SK-N-SH treated with all-trans-retinoic acid at 6 μM for 48 hours (cell line): Measurements from ENCODE around the gene HTR2B.

Experiments
- POU6F1 ChIP-seq: fragments of 250-450 bp; sonication (Bioruptor Pico); IDR thresholded peaks from 2 replicates; pipeline ENCODE4 v1.8.0; 2021; ENCODE audit warnings: low read depth, mild to moderate bottlenecking, moderate library complexity, borderline replicate concordance
- ZFP30 ChIP-seq: fragments of 450-650 bp; formaldehyde crosslinking; IDR thresholded peaks from 2 replicates; pipeline ENCODE4 v1.5.0; 2022; ENCODE audit warnings: mild to moderate bottlenecking, moderate library complexity
- TF ChIP-seq, protein P1 (sequence below): fragments of 250-450 bp; sonication (Bioruptor Pico); IDR thresholded peaks from 2 replicates; pipeline ENCODE4 v1.5.1; 2020; ENCODE audit warnings: low read depth, mild to moderate bottlenecking, moderate library complexity
- TF ChIP-seq, protein P2 (sequence below): fragments of 250-450 bp; sonication (Bioruptor Pico); IDR thresholded peaks from 2 replicates; pipeline ENCODE4 v1.8.0; 2020; ENCODE audit warnings: mild to moderate bottlenecking, moderate library complexity, borderline replicate concordance

- TF ChIP-seq POU6F1 (CRISPR knock-in tag) (no peak), ZFP30 (no peak)
- TF ChIP-seq, protein P1, sequence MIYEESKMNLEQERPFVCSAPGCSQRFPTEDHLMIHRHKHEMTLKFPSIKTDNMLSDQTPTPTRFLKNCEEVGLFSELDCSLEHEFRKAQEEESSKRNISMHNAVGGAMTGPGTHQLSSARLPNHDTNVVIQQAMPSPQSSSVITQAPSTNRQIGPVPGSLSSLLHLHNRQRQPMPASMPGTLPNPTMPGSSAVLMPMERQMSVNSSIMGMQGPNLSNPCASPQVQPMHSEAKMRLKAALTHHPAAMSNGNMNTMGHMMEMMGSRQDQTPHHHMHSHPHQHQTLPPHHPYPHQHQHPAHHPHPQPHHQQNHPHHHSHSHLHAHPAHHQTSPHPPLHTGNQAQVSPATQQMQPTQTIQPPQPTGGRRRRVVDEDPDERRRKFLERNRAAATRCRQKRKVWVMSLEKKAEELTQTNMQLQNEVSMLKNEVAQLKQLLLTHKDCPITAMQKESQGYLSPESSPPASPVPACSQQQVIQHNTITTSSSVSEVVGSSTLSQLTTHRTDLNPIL (CRISPR knock-in tag), result no peak
- TF ChIP-seq, protein P2, sequence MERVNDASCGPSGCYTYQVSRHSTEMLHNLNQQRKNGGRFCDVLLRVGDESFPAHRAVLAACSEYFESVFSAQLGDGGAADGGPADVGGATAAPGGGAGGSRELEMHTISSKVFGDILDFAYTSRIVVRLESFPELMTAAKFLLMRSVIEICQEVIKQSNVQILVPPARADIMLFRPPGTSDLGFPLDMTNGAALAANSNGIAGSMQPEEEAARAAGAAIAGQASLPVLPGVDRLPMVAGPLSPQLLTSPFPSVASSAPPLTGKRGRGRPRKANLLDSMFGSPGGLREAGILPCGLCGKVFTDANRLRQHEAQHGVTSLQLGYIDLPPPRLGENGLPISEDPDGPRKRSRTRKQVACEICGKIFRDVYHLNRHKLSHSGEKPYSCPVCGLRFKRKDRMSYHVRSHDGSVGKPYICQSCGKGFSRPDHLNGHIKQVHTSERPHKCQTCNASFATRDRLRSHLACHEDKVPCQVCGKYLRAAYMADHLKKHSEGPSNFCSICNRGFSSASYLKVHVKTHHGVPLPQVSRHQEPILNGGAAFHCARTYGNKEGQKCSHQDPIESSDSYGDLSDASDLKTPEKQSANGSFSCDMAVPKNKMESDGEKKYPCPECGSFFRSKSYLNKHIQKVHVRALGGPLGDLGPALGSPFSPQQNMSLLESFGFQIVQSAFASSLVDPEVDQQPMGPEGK (CRISPR knock-in tag), result no peak
Measured at GRCh38 chr2:231174211-231174651, 49.4 kb upstream of the HTR2B start.
